Stomach (tissue), 9 donors: ENCODE data around the gene RAB4A. TPM values are rescaled to one million over a fixed set of nuclear protein-coding genes. Genes with fewer than 3 reads are reported as not detected.

Experiments used
- DNase-seq, 2 donors: peaks; one replicate each; pipeline versions ENCODE4 v3.0.0 to v3.0.0-alpha.2; 2013 to 2019
- H3K27ac ChIP-seq, 5 donors: fragments of 200-600 bp in 4 of 5; sonication (generic) in 4 of 5; one replicate each; pipeline ENCODE4 v1.5.1; 2013 to 2019; ENCODE audit warnings: mild to moderate bottlenecking in 1 of 5, moderate library complexity in 1 of 5
- H3K27me3 ChIP-seq, 3 donors: fragments of 200-600 bp; sonication (generic); one replicate each; pipeline ENCODE4 v1.5.1; 2017 to 2019; ENCODE audit warnings: mixed run types in 1 of 3
- H3K36me3 ChIP-seq, 4 donors: fragments of 200-600 bp; sonication (generic); 1 replicate in 3 of 4; 2 replicates in 1 of 4; pipeline ENCODE4 v1.5.1; 2016 to 2019
- H3K4me1 ChIP-seq, 4 donors: fragments of 200-600 bp; sonication (generic); one replicate each; pipeline ENCODE4 v1.5.1; 2016 to 2019
- H3K4me3 ChIP-seq, 4 donors: fragments of 200-600 bp; sonication (generic) in 3 of 4; one replicate each; pipeline ENCODE4 v1.5.1; 2016 to 2019; ENCODE audit warnings: mild to moderate bottlenecking in 1 of 4
- H3K9me3 ChIP-seq, 4 donors: fragments of 200-600 bp; sonication (generic); one replicate each; pipeline ENCODE4 v1.5.1; 2016 to 2019
- CTCF ChIP-seq, 7 experiments: fragments of 450-650 bp in 4 of 7; fragments of 200-600 bp in 3 of 7; sonication (generic) in 3 of 7; IDR thresholded peaks; one replicate each; pipeline ENCODE4 v1.5.1; 2016 to 2019; ENCODE audit warnings: antibody characterized with exemption in 7 of 7, control low read depth in 2 of 7, mild to moderate bottlenecking in 1 of 7
- EP300 ChIP-seq: sonication (generic); formaldehyde crosslinking; IDR thresholded peaks from one replicate; pipeline ENCODE4 v1.6.1; 2017; ENCODE audit warnings: antibody characterized with exemption
- POLR2A ChIP-seq, 4 donors: fragments of 450-650 bp; IDR thresholded peaks; one replicate each; pipeline ENCODE4 v1.6.1; 2016; ENCODE audit warnings: antibody characterized with exemption in 4 of 4, control low read depth in 2 of 4, mild to moderate bottlenecking in 1 of 4, moderate library complexity in 1 of 4
- POLR2AphosphoS5 ChIP-seq, 3 donors: sonication (generic); formaldehyde crosslinking; IDR thresholded peaks; one replicate each; pipeline ENCODE4 v1.6.1; 2016; ENCODE audit warnings: antibody characterized with exemption in 3 of 3
- WGBS, 5 donors: extraction: QIAGEN DNeasy Blood & Tissue Kit in 3 of 5; methylation state at CpG; one replicate each; pipeline versions ENCODE4 v1.1.5 to v1.1.7; 2013 to 2018; 5-methylcytosine and 5-hydroxymethylcytosine counted together
- intact Hi-C: fragments of 100-400 bp; cut with DNase I; formaldehyde crosslinking; loops from one replicate; pipeline ENCODE4 v1.15.1; 2023; ENCODE audit warnings: low total_unique reads
- polyA plus RNA-seq, 3 donors: library from polyadenylated mRNA; stranded (reverse); fragments of 200-250 nt; gene quantifications; one replicate each; pipeline ENCODE4 v1.2.3, GENCODE V29; 2013
- total RNA-seq, 5 donors: library from RNA; depleted of rRNA; stranded (reverse); fragments of >200 nt; gene quantifications; one replicate each; pipeline versions ENCODE4 v1.1.0 to v1.2.3, GENCODE V29; 2014 to 2016
- donor health status: healthy with polysubstance abuse.
- donor health status: Bipolar disorder and iron deficiency.
- donor health status: healthy.

RAB4A gene
- total and polyA plus RNA-seq, 8 donors = 24.1 to 277 (median 46.8) TPM

GRCh38 chr1:229224308-229224707 lies 46.6 kb upstream of the RAB4A start:
- 69 to 79% (median 78%) methylated on average over 2 of the region's 2 CpGs for WGBS, 5 donors
- no peak for DNase-seq
- Histone ChIP-seq H3K27ac (peak overlapping the region in 2 of 5 donors; percentile 3 to 92), H3K27me3 (no peaks in the 10 kb centered on the region), H3K36me3 (no peaks in the 10 kb centered on the region), H3K9me3 (no peaks in the 10 kb centered on the region), H3K4me1 (peaks cover 28 to 73% (median 49%) of the 10 kb centered on the region in 4 donors), H3K4me3 (no peak overlapping the region)
- TF ChIP-seq EP300 (no peak), POLR2A (IDR thresholded peaks at IDR 0.05) (no peak), CTCF (IDR thresholded peaks at IDR 0.05) (no peak), POLR2AphosphoS5 (IDR thresholded peaks at IDR 0.05) (no peak)
- intact Hi-C loops = loop anchor here (10.0 kb wide), 2 partner anchors 490 to 560 kb away; partner anchors contain the start of gene RHOU

- no peak overlapping the region for H3K4me3 ChIP-seq
- no peaks in the 10 kb centered on the region for H3K27me3 ChIP-seq
- no peaks in the 10 kb centered on the region for H3K36me3 ChIP-seq
- TF ChIP-seq EP300 (no peak), POLR2A (IDR thresholded peaks at IDR 0.05) (no peak), POLR2AphosphoS5 (IDR thresholded peaks at IDR 0.05) (no peak), CTCF (IDR thresholded peaks at IDR 0.05) (no peak)
- intact Hi-C loops = loop anchor here (10.0 kb wide), 2 partner anchors 491 to 561 kb away; partner anchors contain the start of gene RHOU
- no peaks in the 10 kb centered on the region for H3K9me3 ChIP-seq
- H3K27ac ChIP-seq = no peak overlapping the region
- 75 to 95% (median 84%) methylated on average over 7 of the region's 7 CpGs for WGBS, 5 donors
- DNase-seq = peak in 1 of 2 donors; percentile 73
- peaks cover 38 to 83% (median 60%) of the 10 kb centered on the region in 4 donors for H3K4me1 ChIP-seq
Observed at GRCh38 chr1:229225331-229225782, 45.6 kb upstream of the RAB4A start.

GRCh38 chr1:229226796-229227195 lies 44.1 kb upstream of the RAB4A start:
- Histone ChIP-seq H3K9me3 (no peaks in the 10 kb centered on the region), H3K36me3 (no peaks in the 10 kb centered on the region), H3K4me1 (peaks cover 40 to 86% (median 65%) of the 10 kb centered on the region in 4 donors), H3K27me3 (no peaks in the 10 kb centered on the region), H3K27ac (no peak overlapping the region), H3K4me3 (no peak overlapping the region)
- DNase-seq = no peak
- intact Hi-C loops = loop anchor here (10.0 kb wide), 2 partner anchors 492 to 562 kb away; partner anchors contain the start of gene RHOU
- no peak for TF ChIP-seq CTCF (IDR thresholded peaks at IDR 0.05)
- no peak for TF ChIP-seq POLR2A (IDR thresholded peaks at IDR 0.05)
- TF ChIP-seq POLR2AphosphoS5 (IDR thresholded peaks at IDR 0.05) = no peak
- 78 to 88% (median 84%) methylated on average over 4 of the region's 4 CpGs for WGBS, 5 donors

GRCh38 chr1:229227298-229227919 lies 43.5 kb upstream of the RAB4A start:
- intact Hi-C loops = loop anchor here (10.0 kb wide), 2 partner anchors 493 to 563 kb away; partner anchors contain the start of gene RHOU
- TF ChIP-seq POLR2A (IDR thresholded peaks at IDR 0.05) (no peak), EP300 (no peak), CTCF (IDR thresholded peaks at IDR 0.05) (peak in 6 of 7 experiments; percentile 9 to 90 (median 78)), POLR2AphosphoS5 (IDR thresholded peaks at IDR 0.05) (peak in 1 of 3 donors; percentile 25)
- DNase-seq = peak; percentile 88 to 93
- Histone ChIP-seq H3K36me3 (no peaks in the 10 kb centered on the region), H3K27ac (peak overlapping the region in 1 of 5 donors; percentile 20), H3K4me3 (no peak overlapping the region), H3K4me1 (peaks cover 39 to 80% (median 61%) of the 10 kb centered on the region in 4 donors), H3K27me3 (no peaks in the 10 kb centered on the region), H3K9me3 (no peaks in the 10 kb centered on the region)
- WGBS, 5 donors = 10 to 12% (median 10%) methylated on average over 15 of the region's 15 CpGs
